Neural progenitor cell (in vitro differentiated cells): ENCODE results near the gene HPGDS.

Source experiments
- CTCF ChIP-seq: fragments of 200-600 bp; sonication (generic); IDR thresholded peaks from 2 replicates; pipeline ENCODE4 v1.5.1; 2017; ENCODE audit warnings: antibody characterized with exemption, mild to moderate bottlenecking
- EZH2 ChIP-seq: fragments of 200-600 bp; sonication (generic); IDR thresholded peaks from 2 replicates; pipeline ENCODE4 v1.6.1; 2017; ENCODE audit warnings: antibody characterized with exemption, mild to moderate bottlenecking, moderate library complexity

GRCh38 chr4:94363136-94363655, 20.6 kb upstream of the HPGDS start:
- TF ChIP-seq CTCF (no peak), EZH2 (no peak)
